ENCODE data around the gene CHKB.

CHKB gene

GRCh38 chr22:50551160-50551752 is 31.4 kb downstream of the CHKB start:
- H3K36me3 ChIP-seq (ENCODE audit: control insufficient read depth in 2 of 2, insufficient read depth in 1 of 2, low read length in 2 of 2): no peaks in the 10 kb centered on the region
- POLR2A ChIA-PET: interaction anchor here (0.6 to 2.4 kb wide), 3 partner anchors 25 to 681 kb away, joined by 3 to 14 read pairs (median 3); partner anchors contain the start of gene SCO2
- no peaks in the 10 kb centered on the region for H3K4me1 ChIP-seq (ENCODE audit: control insufficient read depth, insufficient read depth, low read length)
- CTCF ChIA-PET: interaction anchor here (0.7 to 2.9 kb wide), 2 partner anchors 12 to 69 kb away, joined by 3 to 21 read pairs; partner anchors contain the start of gene SYCE3
- no peaks in the 10 kb centered on the region for H3K9me3 ChIP-seq (ENCODE audit: control insufficient read depth, insufficient read depth, low read depth, low read length)
- no peak overlapping the region for H3K27ac ChIP-seq (ENCODE audit: extremely low read depth, low read depth, low read length)
- TF ChIP-seq ZIC2 (tag by site-specific recombination; IDR thresholded peaks at IDR 0.05) (peak; percentile 85), ZNF544 (tag by site-specific recombination; IDR thresholded peaks at IDR 0.05) (no peak), BCL6B (tag by site-specific recombination; IDR thresholded peaks at IDR 0.05) (no peak)
- no peak overlapping the region for H3K4me3 ChIP-seq (ENCODE audit: low read depth, low read length)

- ChIA-PET POLR2A (interaction anchor here (0.6 to 2.4 kb wide), 4 partner anchors 11 to 680 kb away, joined by 3 to 14 read pairs (median 3); partner anchors contain the start of gene SCO2), CTCF (interaction anchor here (2.9 kb wide), 1 partner anchor 13 kb away, joined by 21 read pairs; the partner anchor contains the start of gene SYCE3)
- H3K36me3 ChIP-seq (ENCODE audit: control insufficient read depth in 2 of 2, insufficient read depth in 1 of 2, low read length in 2 of 2): no peaks in the 10 kb centered on the region
- H3K27ac ChIP-seq (ENCODE audit: extremely low read depth, low read depth, low read length): no peak overlapping the region
- no peak overlapping the region for H3K4me3 ChIP-seq (ENCODE audit: low read depth, low read length)
- H3K4me1 ChIP-seq (ENCODE audit: control insufficient read depth, insufficient read depth, low read length): no peaks in the 10 kb centered on the region
- H3K9me3 ChIP-seq (ENCODE audit: control insufficient read depth, insufficient read depth, low read depth, low read length): no peaks in the 10 kb centered on the region
- TF ChIP-seq ZNF792 (tag by site-specific recombination; IDR thresholded peaks at IDR 0.05) (no peak), ZNF202 (tag by site-specific recombination; IDR thresholded peaks at IDR 0.05; ENCODE audit: borderline replicate concordance) (no peak), HOXA7 (CRISPR knock-in tag; IDR thresholded peaks at IDR 0.05; ENCODE audit: borderline replicate concordance) (no peak), ZNF266 (tag by site-specific recombination; IDR thresholded peaks at IDR 0.05; ENCODE audit: low read depth) (no peak), ZNF561 (tag by site-specific recombination; IDR thresholded peaks at IDR 0.05; ENCODE audit: borderline replicate concordance) (no peak), ZNF624 (tag by site-specific recombination; IDR thresholded peaks at IDR 0.05) (no peak), ZFHX2 (tag by site-specific recombination; conservative IDR thresholded peaks at IDR 0.05) (no peak)
Measured at GRCh38 chr22:50550395-50550794, 32.3 kb downstream of the CHKB start.

GRCh38 chr22:50548921-50549790 is 33.5 kb downstream of the CHKB start:
- no peaks in the 10 kb centered on the region for H3K9me3 ChIP-seq (ENCODE audit: control insufficient read depth, insufficient read depth, low read depth, low read length)
- H3K4me3 ChIP-seq (ENCODE audit: low read depth, low read length): no peak overlapping the region
- ChIA-PET POLR2A (interaction anchor here (2.4 kb wide), 1 partner anchor 23 kb away, joined by 14 read pairs; the partner anchor contains the start of gene SCO2), CTCF (no interaction called here)
- no peak overlapping the region for H3K27ac ChIP-seq (ENCODE audit: extremely low read depth, low read depth, low read length)
- no peaks in the 10 kb centered on the region for H3K36me3 ChIP-seq (ENCODE audit: control insufficient read depth in 2 of 2, insufficient read depth in 1 of 2, low read length in 2 of 2)
- H3K4me1 ChIP-seq (ENCODE audit: control insufficient read depth, insufficient read depth, low read length): no peaks in the 10 kb centered on the region
- TF ChIP-seq ZBTB6 (tag by site-specific recombination; IDR thresholded peaks at IDR 0.05): no peak
- TF ChIP-seq GLI4 (tag by site-specific recombination; IDR thresholded peaks at IDR 0.05): no peak
- TF ChIP-seq PRDM6 (tag by site-specific recombination; IDR thresholded peaks at IDR 0.05): no peak
- TF ChIP-seq ZNF366 (tag by site-specific recombination; conservative IDR thresholded peaks at IDR 0.05): no peak
- no peak for TF ChIP-seq ZNF350 (tag by site-specific recombination; IDR thresholded peaks at IDR 0.05)
- TF ChIP-seq ZNF248 (tag by site-specific recombination; IDR thresholded peaks at IDR 0.05): no peak
- TF ChIP-seq EGR2 (tag by site-specific recombination; IDR thresholded peaks at IDR 0.05; ENCODE audit: low read depth): no peak
- TF ChIP-seq ZNF37A (tag by site-specific recombination; IDR thresholded peaks at IDR 0.05): no peak
- TF ChIP-seq REPIN1 (tag by site-specific recombination; IDR thresholded peaks at IDR 0.05; ENCODE audit: low read depth): no peak
- no peak for TF ChIP-seq SCRT2 (tag by site-specific recombination; IDR thresholded peaks at IDR 0.05)
- TF ChIP-seq ZNF501 (tag by site-specific recombination; IDR thresholded peaks at IDR 0.05): no peak
- no peak for TF ChIP-seq ZIC2 (tag by site-specific recombination; IDR thresholded peaks at IDR 0.05)
- no peak for TF ChIP-seq ZNF791 (tag by site-specific recombination; IDR thresholded peaks at IDR 0.05)
- no peak for TF ChIP-seq ZNF768 (tag by site-specific recombination; IDR thresholded peaks at IDR 0.05)
- no peak for TF ChIP-seq ZNF692 (tag by site-specific recombination; IDR thresholded peaks at IDR 0.05)
